HCT116 (cell line): ENCODE data around the gene IGF2. TPM values are rescaled to one million over a fixed set of nuclear protein-coding genes. Genes with fewer than 3 reads are reported as not detected.

Experiments used
- ATAC-seq: fragments of 200-7000 bp; cut with Tn5 transposase; 2 replicates; pipeline ENCODE4 v1.9.1; 2020; ENCODE audit warnings: mild to moderate bottlenecking, moderate library complexity
- BruUV-seq: library from RNA; stranded (reverse); fragments of 400-500 nt; replicated peaks from 2 replicates; lab custom pipeline; 2021; lab: Mats Ljungman, UMichigan
- CTCF ChIA-PET: fragments of 300-600 bp; sonication (Branson Sonifier 250); formaldehyde crosslinking; loops from one replicate; lab custom pipeline; 2021; ENCODE audit warnings: antibody characterized with exemption; lab: Charles Lee
- POLR2A ChIA-PET: fragments of 300-600, 350-600 bp; sonication (Branson Sonifier 250); formaldehyde crosslinking; loops from one replicate; lab custom pipeline; 2021; ENCODE audit warnings: antibody characterized with exemption; lab: Charles Lee
- RAD21 ChIA-PET, 2 experiments: fragments of 300-600 bp; sonication (Branson Sonifier 250); formaldehyde crosslinking; loops; one replicate each; lab custom pipeline; 2023; ENCODE audit warnings: low total read pairs in 2 of 2; ENCODE audit not compliant: uncharacterized antibody in 2 of 2, unreplicated experiment in 2 of 2, low non-redundant PET in 1 of 2; lab: Charles Lee
- DNase-seq: peaks from one replicate; pipeline ENCODE4 v3.0.0-alpha.2; 2010; ENCODE audit warnings: low read depth, low spot score
- H2AFZ ChIP-seq: fragments of 200-600 bp; shearing (Covaris generic), sonication (generic); 2 replicates; pipeline ENCODE4 v1.6.1; 2017; ENCODE audit warnings: low read depth, mixed run types, mixed read lengths, antibody characterized with exemption, low read length; ENCODE audit not compliant: poor library complexity, severe bottlenecking
- H3K27ac ChIP-seq: 2 replicates; pipeline ENCODE4 v1.5.1; 2012; ENCODE audit warnings: low read depth, low read length
- H3K27me3 ChIP-seq: fragments of 200-600 bp; sonication (generic); 2 replicates; pipeline ENCODE4 v1.6.1; 2016; ENCODE audit warnings: mixed run types, low read length, mixed read lengths; ENCODE audit not compliant: insufficient read depth
- H3K36me3 ChIP-seq, 2 experiments: fragments of 200-500 bp in 1 of 2; fragments of 200-600 bp in 1 of 2; sonication (Bioruptor generic) in 1 of 2; sonication (generic) in 1 of 2; 2 replicates each; pipeline versions ENCODE4 v1.5.1 to v1.6.1; 2014 to 2016; ENCODE audit warnings: low read length in 2 of 2, inconsistent platforms in 1 of 2, mixed read lengths in 1 of 2, mixed run types in 1 of 2; ENCODE audit not compliant: insufficient read depth in 2 of 2, control insufficient read depth in 1 of 2
- H3K4me1 ChIP-seq, 2 experiments: fragments of 200-600 bp in 1 of 2; sonication (generic) in 1 of 2; 2 replicates each; pipeline versions ENCODE4 v1.5.1 to v1.6.1; 2012 to 2017; ENCODE audit warnings: low read length in 2 of 2, inconsistent platforms in 1 of 2, mild to moderate bottlenecking in 1 of 2, mixed read lengths in 1 of 2, mixed run types in 1 of 2, moderate library complexity in 1 of 2; ENCODE audit not compliant: insufficient read depth in 2 of 2, control insufficient read depth in 1 of 2
- H3K4me2 ChIP-seq: fragments of 200-600 bp; sonication (generic); 2 replicates; pipeline ENCODE4 v1.6.1; 2017; ENCODE audit warnings: mixed run types, low read length, mixed read lengths
- H3K4me3 ChIP-seq, 2 experiments: fragments of 200-600 bp in 1 of 2; sonication (generic) in 1 of 2; replicated peaks in 1 of 2; 2 replicates each; pipeline ENCODE4 v1.5.1; 2011 to 2016; ENCODE audit warnings: low read length in 2 of 2, control low read depth in 1 of 2, low read depth in 1 of 2, mild to moderate bottlenecking in 1 of 2, mixed read lengths in 1 of 2, mixed run types in 1 of 2
- H3K79me2 ChIP-seq: fragments of 200-600 bp; sonication (generic); 2 replicates; pipeline ENCODE4 v1.6.1; 2017; ENCODE audit warnings: mild to moderate bottlenecking, mixed run types, low read length, moderate library complexity, mixed read lengths; ENCODE audit not compliant: insufficient read depth
- H3K9ac ChIP-seq: fragments of 200-600 bp; sonication (generic); 2 replicates; pipeline ENCODE4 v1.6.1; 2016; ENCODE audit warnings: low read length, mixed read lengths
- H3K9me2 ChIP-seq: fragments of 200-600 bp; sonication (generic), shearing (Covaris generic); 2 replicates; pipeline ENCODE4 v1.6.1; 2017; ENCODE audit warnings: mixed run types, mild to moderate bottlenecking, moderate library complexity; ENCODE audit not compliant: insufficient read depth
- H3K9me3 ChIP-seq, 2 experiments: fragments of 200-500 bp in 1 of 2; fragments of 200-600 bp in 1 of 2; sonication (Bioruptor generic) in 1 of 2; sonication (generic) in 1 of 2; 2 replicates each; pipeline ENCODE4 v1.6.1; 2014 to 2017; ENCODE audit warnings: low read length in 2 of 2, mixed read lengths in 2 of 2, inconsistent platforms in 1 of 2, low read depth in 1 of 2, mild to moderate bottlenecking in 1 of 2, mixed run types in 1 of 2, moderate library complexity in 1 of 2; ENCODE audit not compliant: control insufficient read depth in 1 of 2, insufficient read depth in 1 of 2
- H4K20me1 ChIP-seq: fragments of 200-600 bp; sonication (generic), shearing (Covaris generic); 2 replicates; pipeline ENCODE4 v1.6.1; 2017; ENCODE audit warnings: mixed run types, mild to moderate bottlenecking, moderate library complexity; ENCODE audit not compliant: insufficient read depth
- ATF3 ChIP-seq: IDR thresholded peaks from 2 replicates; pipeline ENCODE4 v1.6.1; 2012
- CBX3 ChIP-seq: IDR thresholded peaks from 2 replicates; pipeline ENCODE4 v1.6.1; 2012; ENCODE audit warnings: low read depth
- CEBPB ChIP-seq: IDR thresholded peaks from 2 replicates; pipeline ENCODE4 v1.6.1; 2012; ENCODE audit warnings: low read depth
- CTCF ChIP-seq, 3 experiments: fragments of 200-600 bp in 1 of 3; sonication (generic) in 1 of 3; IDR thresholded peaks in 2 of 3; conservative IDR thresholded peaks in 1 of 3; 2 replicates each; pipeline ENCODE4 v1.5.1; 2012 to 2017; ENCODE audit warnings: low read depth in 2 of 3, low read length in 2 of 3, antibody characterized with exemption in 1 of 3, borderline replicate concordance in 1 of 3, control low read depth in 1 of 3, mild to moderate bottlenecking in 1 of 3, mixed read lengths in 1 of 3, mixed run types in 1 of 3, moderate library complexity in 1 of 3; ENCODE audit not compliant: insufficient read depth in 1 of 3
- EGR1 ChIP-seq: IDR thresholded peaks from 2 replicates; pipeline ENCODE4 v1.6.1; 2012; ENCODE audit warnings: low read depth
- ELF1 ChIP-seq: IDR thresholded peaks from 2 replicates; pipeline ENCODE4 v1.6.1; 2012; ENCODE audit warnings: low read depth, borderline replicate concordance
- EZH2phosphoT487 ChIP-seq: fragments of 200-600 bp; IDR thresholded peaks from 2 replicates; pipeline ENCODE4 v1.6.1; 2018; ENCODE audit warnings: antibody characterized with exemption, borderline replicate concordance
- POLR2A ChIP-seq: IDR thresholded peaks from 2 replicates; pipeline ENCODE4 v1.7.0; 2011; ENCODE audit warnings: borderline replicate concordance; ENCODE audit not compliant: insufficient read depth, insufficient read length; ENCODE audit errors: extremely low read depth
- POLR2AphosphoS5 ChIP-seq: IDR thresholded peaks from 2 replicates; pipeline ENCODE4 v1.6.1; 2011; ENCODE audit warnings: mild to moderate bottlenecking, low read depth, low read length, moderate library complexity
- RAD21 ChIP-seq: IDR thresholded peaks from 2 replicates; pipeline ENCODE4 v1.6.1; 2012; ENCODE audit warnings: low read depth, mild to moderate bottlenecking
- REST ChIP-seq: IDR thresholded peaks from 2 replicates; pipeline ENCODE4 v1.6.1; 2012; ENCODE audit warnings: low read depth
- SIN3A ChIP-seq: IDR thresholded peaks from 2 replicates; pipeline ENCODE4 v1.6.1; 2012; ENCODE audit warnings: low read depth
- YY1 ChIP-seq: IDR thresholded peaks from 2 replicates; pipeline ENCODE4 v1.6.1; 2011; ENCODE audit warnings: low read length, low read depth, moderate library complexity, mild to moderate bottlenecking; ENCODE audit not compliant: insufficient replicate concordance; ENCODE audit errors: extremely low read depth
- intact Hi-C: fragments of 100-400 bp; cut with micrococcal nuclease; formaldehyde crosslinking; loops from 2 replicates; pipeline ENCODE4 v1.10.0; 2022
- total RNA-seq: library from RNA; stranded (reverse); gene quantifications from one replicate; pipeline ENCODE4 v1.2.1, GENCODE V29; 2021; ENCODE audit not compliant: unreplicated experiment

The IGF2 gene
- total RNA-seq, 1 experiment from 2014 or later = 17.9 TPM

GRCh38 chr11:2108675-2109491, 30.3 kb downstream of the IGF2 start:
- intact Hi-C loops = no loop called here
- no peak overlapping the region for H3K27ac ChIP-seq
- TF ChIP-seq SIN3A = no peak
- no peak for TF ChIP-seq CEBPB
- no peak for TF ChIP-seq EZH2phosphoT487
- TF ChIP-seq POLR2A = no peak
- TF ChIP-seq RAD21 = no peak
- TF ChIP-seq POLR2AphosphoS5 = no peak
- no peak for TF ChIP-seq YY1
- TF ChIP-seq ELF1 = no peak
- no peak for TF ChIP-seq REST
- no peak for TF ChIP-seq ATF3
- no peak for TF ChIP-seq EGR1
- TF ChIP-seq CTCF (IDR thresholded peaks at IDR 0.05 in 2 of 3, conservative IDR thresholded peaks at IDR 0.05 in 1 of 3; ENCODE audit: borderline replicate concordance in 1 of 3, insufficient read depth in 1 of 3, low read depth in 2 of 3, low read length in 2 of 3) = no peak
- no peak for TF ChIP-seq CBX3
- H3K27me3 ChIP-seq = 0 out of 2 replicates have a peak, but pooled peaks cover 2% of the 10 kb centered on the region
- no peak overlapping the region for H2AFZ ChIP-seq
- H3K36me3 ChIP-seq = no peaks in the 10 kb centered on the region
- no peaks in the 10 kb centered on the region for H3K9me2 ChIP-seq
- ATAC-seq = no peak
- no TSS peak for BruUV-seq
- H3K4me2 ChIP-seq = no peak overlapping the region
- no peaks in the 10 kb centered on the region for H4K20me1 ChIP-seq
- no peak overlapping the region for H3K4me3 ChIP-seq
- no peaks in the 10 kb centered on the region for H3K79me2 ChIP-seq
- H3K4me1 ChIP-seq = no peaks in the 10 kb centered on the region
- H3K9me3 ChIP-seq = no peaks in the 10 kb centered on the region
- ChIA-PET CTCF (no interaction called here), RAD21 (no interaction called here), POLR2A (no interaction called here)
- no peak for DNase-seq
- no peak overlapping the region for H3K9ac ChIP-seq
